K562 (cell line): ENCODE results near the gene LRRC59. TPM values are rescaled to one million over a fixed set of nuclear protein-coding genes. Genes with fewer than 3 reads are reported as not detected.
A peak's percentile ranks its signal among the peaks of the same experiment; 100 is the strongest.

Experiments
- CBFA2T2 ChIP-seq: fragments of 450-650 bp; conservative IDR thresholded peaks from 2 replicates; pipeline ENCODE4 v1.6.1; 2017; ENCODE audit warnings: mild to moderate bottlenecking
- CREB1 ChIP-seq, 2 experiments: sonication (generic) in 1 of 2; formaldehyde crosslinking in 1 of 2; IDR thresholded peaks; 2 replicates each; pipeline versions ENCODE4 v1.6.1 to v1.8.0; 2012 to 2022; ENCODE audit warnings: inconsistent platforms in 1 of 2, mild to moderate bottlenecking in 1 of 2, missing genetic modification reagents in 1 of 2, moderate library complexity in 1 of 2
- DIDO1 ChIP-seq: fragments of 450-650 bp; IDR thresholded peaks from 2 replicates; pipeline ENCODE4 v1.6.1; 2016; ENCODE audit warnings: low read depth, missing biosample characterization, missing genetic modification characterization
- E2F4 ChIP-seq: sonication (generic); formaldehyde crosslinking; IDR thresholded peaks from 2 replicates; pipeline ENCODE4 v1.8.0; 2022; ENCODE audit warnings: mild to moderate bottlenecking, low read depth, missing genetic modification reagents
- GTF2B ChIP-seq: IDR thresholded peaks from 2 replicates; pipeline ENCODE4 v1.6.1; 2011; ENCODE audit not compliant: insufficient read length; ENCODE audit errors: extremely low read depth
- GTF3C2 ChIP-seq: IDR thresholded peaks from 3 replicates; pipeline ENCODE4 v1.6.1; 2011; ENCODE audit warnings: borderline replicate concordance, mild to moderate bottlenecking, moderate library complexity; ENCODE audit not compliant: insufficient read length; ENCODE audit errors: extremely low read depth
- HIVEP1 ChIP-seq: fragments of 250-450 bp; sonication (Bioruptor Pico); IDR thresholded peaks from 2 replicates; pipeline ENCODE4 v1.4.0; 2020; ENCODE audit warnings: mild to moderate bottlenecking
- HLTF ChIP-seq: fragments of 450-650 bp; IDR thresholded peaks from 2 replicates; pipeline ENCODE4 v1.6.1; 2016
- HMGXB4 ChIP-seq: sonication (generic); formaldehyde crosslinking; IDR thresholded peaks from 2 replicates; pipeline ENCODE4 v1.8.1; 2023; ENCODE audit warnings: mild to moderate bottlenecking, missing genetic modification reagents
- ZNF224 ChIP-seq: sonication (generic); formaldehyde crosslinking; IDR thresholded peaks from 2 replicates; pipeline ENCODE4 v1.8.0; 2022; ENCODE audit warnings: mild to moderate bottlenecking, missing genetic modification reagents
- ZNF407 ChIP-seq: fragments of 450-650 bp; IDR thresholded peaks from 2 replicates; pipeline ENCODE4 v1.6.1; 2016; ENCODE audit warnings: low read depth
- polyA plus RNA-seq, 8 experiments: library from polyadenylated mRNA; depleted of rRNA in 4 of 8; stranded (reverse) in 5 of 8; unstranded in 3 of 8; fragments of >200 nt; fragmentation: Nextera tagmentation in 2 of 8; fragmentation: Illumina TruSeq in 1 of 8; extraction: Ambion mirVana in 2 of 8; extraction: Trizol in 1 of 8; gene quantifications; 2 replicates each; pipeline versions ENCODE4 v1.2.1 to v1.2.3, GENCODE V29; 2011 to 2014; ENCODE audit warnings: inconsistent platforms in 1 of 8, missing spikeins in 1 of 8
- total RNA-seq, 7 experiments: library from RNA; depleted of rRNA in 6 of 7; stranded (reverse); fragments of >200 nt in 6 of 7; fragmentation: Illumina TruSeq in 2 of 7; extraction: Trizol in 2 of 7; gene quantifications; 2 replicates each; pipeline versions ENCODE4 v1.2.1 to v1.2.3, GENCODE V29; 2011 to 2021; ENCODE audit warnings: low replicate concordance in 1 of 7

LRRC59 gene
- total and polyA plus RNA-seq, 9 of the 15 experiments (the other 6 are each of a cell fraction or from before 2014, with no cell fraction given): 27.8 to 244 (median 154) TPM

GRCh38 chr17:50372758-50373556 lies 24.4 kb downstream of the LRRC59 start, which contains the start of the genes EME1 and MRPL27 (continued):
- no peak for TF ChIP-seq GTF2B
- peak; percentile 98 for TF ChIP-seq CBFA2T2
- no peak for TF ChIP-seq ZNF407
- peak; percentile 86; the same call in 1 of the 2 replicates for TF ChIP-seq E2F4 (CRISPR knock-in tag)
- TF ChIP-seq ZNF224: 0 out of 2 replicates have a peak, but pooled peaks have one; percentile 36
- peak; percentile 81; the same call in 1 of the 2 replicates for TF ChIP-seq HLTF
- peak; percentile 34; the same call in 1 of the 2 replicates for TF ChIP-seq HMGXB4
- TF ChIP-seq DIDO1 (tag): peak; percentile 96
- TF ChIP-seq GTF3C2: no peak
- no peak for TF ChIP-seq HIVEP1 (CRISPR knock-in tag)
- TF ChIP-seq CREB1 (IDR thresholded peaks at IDR 0.05): peak; percentile 58; the same call in 1 of the 2 replicates
- TF ChIP-seq CREB1 (CRISPR knock-in tag; IDR thresholded peaks at IDR 0.05): peak; percentile 71
